ENCODE data around the gene THSD4. TPM values are rescaled to one million over a fixed set of nuclear protein-coding genes. Genes with fewer than 3 reads are reported as not detected.

Gene THSD4
- not detected for total RNA-seq

DNA sequence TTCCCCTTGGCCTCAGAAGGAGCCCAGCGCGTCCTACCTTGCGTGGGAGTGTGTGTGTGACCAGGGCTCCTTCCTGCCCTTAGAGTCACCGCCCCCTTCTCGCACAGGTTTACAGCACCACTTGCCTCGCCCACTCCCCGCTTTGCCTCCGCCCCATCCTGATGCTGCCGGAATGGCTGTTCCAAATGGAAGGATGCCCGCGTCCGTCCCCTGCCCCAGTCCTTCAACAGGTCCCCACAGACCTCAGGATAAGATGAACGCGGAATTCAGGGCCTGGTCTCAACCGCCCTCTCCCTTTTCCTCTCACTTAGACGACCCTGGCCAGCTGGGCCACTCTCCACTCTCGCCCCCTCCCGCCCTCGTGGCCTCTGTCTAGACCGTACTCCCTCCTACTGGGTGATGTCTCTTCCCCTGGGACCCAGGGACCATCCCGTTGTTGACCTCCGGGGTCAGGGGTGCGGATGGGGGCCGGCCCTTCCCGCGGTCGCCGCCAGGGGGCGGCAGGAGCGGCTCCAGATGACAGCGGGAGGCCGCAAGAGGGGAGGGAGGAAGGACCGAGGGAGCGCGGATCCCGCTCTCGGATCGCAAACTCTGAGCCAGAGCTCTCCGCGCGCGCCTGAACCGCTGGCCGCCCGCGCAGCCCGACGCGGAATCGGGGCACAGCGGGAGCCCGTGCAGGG is at the start of gene THSD4:
Gene THSD4, plus strand, starts transcription at position 585 of the 680 bp plus-strand sequence.
- ChIA-PET CTCF (interaction anchor here (1.0 to 1.5 kb wide), 2 partner anchors 323 to 326 kb away, joined by 3 to 5 read pairs; no protein-coding TSS in a partner anchor), POLR2A (interaction anchor here (0.6 kb wide), 1 partner anchor 24 kb away, joined by 3 read pairs; no protein-coding TSS in a partner anchor)

DNA sequence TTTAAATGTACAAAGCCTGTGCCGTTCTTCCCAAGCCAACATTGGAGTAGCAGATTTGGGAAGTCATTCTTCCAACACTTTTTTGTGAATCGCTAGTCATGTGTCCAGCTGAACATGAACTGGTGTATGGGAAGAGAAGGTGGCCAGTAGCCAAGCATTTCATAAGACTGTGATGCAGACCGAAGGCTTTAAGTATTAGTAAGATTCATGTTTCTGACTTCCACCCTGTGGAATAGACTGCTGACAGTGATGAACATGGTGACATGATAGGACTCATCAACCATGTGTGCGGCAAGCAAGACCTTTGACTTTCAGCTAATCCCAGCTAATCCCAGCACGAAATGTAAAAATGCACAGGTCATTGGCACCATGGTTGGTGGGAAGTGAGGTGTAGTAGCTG is 48.3 kb upstream of the THSD4 start:
- CTCF ChIA-PET = no interaction called here

DNA sequence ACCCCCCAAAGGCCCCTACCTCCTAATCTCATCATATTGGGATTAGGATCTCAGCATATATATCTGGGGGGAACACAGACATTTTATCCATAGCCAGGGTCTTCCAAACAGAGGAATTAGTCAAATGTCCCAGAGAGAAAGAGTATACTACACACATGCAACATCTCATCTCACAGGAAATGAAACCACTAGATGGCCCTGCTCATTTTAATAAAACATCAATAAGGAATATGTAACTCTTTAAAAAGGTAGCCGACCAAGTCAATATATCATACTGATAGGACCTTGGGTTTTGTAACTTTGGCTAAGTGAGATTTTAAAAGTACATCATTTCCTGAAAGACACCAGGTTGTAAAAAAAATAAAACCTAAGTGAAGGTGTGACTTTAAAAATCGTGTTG is 45.6 kb upstream of the THSD4 start:
- CTCF ChIA-PET = no interaction called here
- POLR2A ChIA-PET = no interaction called here

More for the DNA sequence above, 48.3 kb upstream of the THSD4 start:
- POLR2A ChIA-PET = no interaction called here

DNA sequence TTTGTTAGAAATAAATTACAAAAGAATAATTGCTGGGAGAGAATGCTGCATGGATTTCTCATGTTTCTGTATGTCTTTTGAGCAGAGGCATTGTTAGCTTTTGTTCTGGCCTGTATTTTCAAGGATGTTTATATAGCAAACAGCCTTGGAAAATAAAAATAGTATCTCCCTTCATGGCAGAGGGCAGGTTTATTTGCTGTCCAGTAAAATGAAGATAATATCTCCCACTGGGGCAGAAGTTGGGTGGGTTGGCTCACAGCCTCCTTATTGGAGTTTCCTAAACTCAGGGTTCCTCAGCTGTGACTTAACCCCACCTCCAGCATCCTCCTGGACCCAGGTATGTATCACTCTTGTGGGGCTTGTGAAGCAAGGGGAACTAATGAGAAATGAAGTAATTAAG is 43.7 kb upstream of the THSD4 start:
- POLR2A ChIA-PET = no interaction called here
- CTCF ChIA-PET = no interaction called here

DNA sequence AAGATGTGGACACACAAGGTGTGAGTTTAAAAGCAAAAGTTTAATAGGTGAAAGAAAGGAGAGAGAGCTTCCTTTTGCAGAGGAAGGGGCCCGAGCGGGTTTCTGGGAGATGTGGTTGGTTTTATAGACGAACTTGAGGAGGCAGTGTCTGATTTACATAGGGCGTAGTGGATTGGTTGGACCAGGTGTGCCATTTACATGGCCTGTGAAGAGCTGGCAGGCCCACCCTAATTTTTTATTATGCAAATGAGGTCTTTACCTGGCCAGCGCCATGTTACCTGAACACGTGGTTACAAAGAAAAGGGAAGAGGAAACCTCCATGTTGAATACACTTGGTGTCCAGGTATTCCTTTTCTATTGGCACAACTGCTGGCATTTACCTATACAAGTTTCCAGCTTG is 42.8 kb upstream of the THSD4 start:
- ChIA-PET CTCF (no interaction called here), POLR2A (no interaction called here)

GRCh38 chr15:71078506-71079207 is 36.6 kb upstream of the THSD4 start:
- CTCF ChIA-PET = no interaction called here
- POLR2A ChIA-PET = no interaction called here

GRCh38 chr15:71079208-71080044 is 35.8 kb upstream of the THSD4 start:
- CTCF ChIA-PET = no interaction called here
- POLR2A ChIA-PET = no interaction called here

GRCh38 chr15:71080166-71080565 is 35.1 kb upstream of the THSD4 start:
- ChIA-PET CTCF (no interaction called here), POLR2A (no interaction called here)

DNA sequence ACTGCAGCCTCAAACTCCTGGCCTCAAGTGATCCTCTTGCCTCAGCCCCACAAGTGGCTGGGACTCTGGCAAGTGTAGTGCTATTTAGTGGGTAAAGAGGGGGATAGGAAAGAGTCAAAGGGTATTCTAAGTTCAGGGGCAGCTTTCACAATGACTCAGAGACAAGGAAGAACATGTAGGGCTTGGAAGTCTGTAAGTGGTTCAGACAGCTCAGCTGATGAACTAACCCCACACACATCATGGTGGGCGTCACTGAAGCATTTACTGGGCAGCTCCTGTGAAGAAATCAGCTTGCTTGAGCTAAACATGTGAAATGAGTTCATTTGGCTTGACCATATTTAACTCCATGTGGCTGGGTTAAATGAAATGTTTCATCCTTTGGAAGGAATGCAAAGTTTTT is 34.6 kb upstream of the THSD4 start:
- ChIA-PET CTCF (no interaction called here), POLR2A (no interaction called here)

DNA sequence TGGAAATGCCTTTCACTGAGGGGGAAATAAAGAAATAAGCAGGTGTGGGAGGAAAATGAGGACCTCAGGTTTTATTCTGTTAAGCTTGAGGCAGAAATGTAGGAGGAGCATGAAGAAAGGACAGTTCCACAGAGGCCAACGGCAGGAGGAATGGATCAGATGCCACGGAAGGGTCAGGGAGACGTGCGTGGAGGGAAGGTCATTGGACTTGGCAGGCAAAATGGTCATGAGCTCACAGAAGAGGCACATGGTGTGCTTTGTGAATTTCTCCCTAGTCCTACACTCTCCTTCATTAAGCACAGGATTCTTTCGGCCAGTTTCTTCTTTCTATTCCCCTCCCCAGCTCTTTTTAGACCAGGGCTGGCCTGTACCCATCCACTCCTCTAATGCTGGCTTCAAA is 32.5 kb upstream of the THSD4 start:
- CTCF ChIA-PET = no interaction called here
- POLR2A ChIA-PET = no interaction called here

DNA sequence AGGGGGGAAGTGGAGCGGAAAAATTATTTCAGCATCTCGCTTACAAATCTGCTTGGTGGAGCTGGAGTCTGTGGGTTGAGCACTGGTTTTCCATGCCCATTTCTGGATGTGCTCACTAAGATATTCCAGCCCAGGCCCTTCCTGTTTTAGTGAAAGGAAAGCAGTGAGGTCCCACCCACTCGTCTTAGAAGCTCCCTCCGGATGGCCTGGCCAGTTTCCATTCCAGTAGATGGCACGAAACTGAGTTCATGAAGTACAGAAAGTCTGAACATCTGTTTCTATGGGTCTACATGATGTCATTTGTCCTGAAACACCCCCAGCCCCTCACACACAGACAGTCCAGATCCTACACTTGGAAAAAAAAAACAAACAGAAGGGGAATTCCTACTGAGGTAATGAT is 31.9 kb upstream of the THSD4 start:
- CTCF ChIA-PET = no interaction called here
- POLR2A ChIA-PET = no interaction called here

GRCh38 chr15:71084264-71084663 is 31.0 kb upstream of the THSD4 start:
- CTCF ChIA-PET = no interaction called here
- POLR2A ChIA-PET = no interaction called here

DNA sequence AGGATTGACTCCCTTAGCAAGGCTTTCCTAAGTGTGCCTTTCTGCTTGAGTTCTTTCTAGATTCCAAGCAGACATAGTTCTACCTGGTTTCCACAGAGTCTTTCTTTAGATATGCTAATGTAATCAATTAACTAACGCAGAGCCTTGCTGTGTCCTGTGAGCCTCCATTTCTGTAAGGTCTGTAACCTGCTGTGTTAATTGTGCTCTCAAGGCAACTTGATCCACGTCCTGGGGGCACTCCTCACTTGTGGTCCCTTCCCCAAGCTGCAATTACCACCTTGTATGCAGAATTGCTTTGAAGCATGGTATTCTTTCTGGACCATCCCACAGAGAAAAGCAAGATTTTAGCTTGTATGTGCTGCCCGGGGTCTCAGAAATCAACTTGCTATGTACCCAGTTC is 29.5 kb upstream of the THSD4 start:
- ChIA-PET CTCF (no interaction called here), POLR2A (no interaction called here)

DNA sequence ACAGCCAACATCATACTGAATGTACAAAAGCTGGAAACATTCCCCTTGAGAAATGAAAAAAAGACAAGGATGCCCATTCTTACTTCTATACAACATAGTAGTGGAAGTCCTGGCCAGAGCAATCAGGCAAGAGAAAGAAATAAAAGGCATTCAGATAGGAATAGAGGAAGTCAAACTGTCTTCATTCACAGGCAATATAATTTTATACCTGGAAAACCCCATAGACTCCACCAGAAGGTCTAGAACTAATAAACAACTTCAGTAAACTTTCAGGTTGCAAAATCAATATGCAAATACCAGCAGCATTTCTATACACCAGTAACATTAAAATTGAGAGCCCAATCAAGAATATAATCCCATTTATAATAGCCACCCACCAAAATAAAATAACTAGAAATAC is 27.1 kb upstream of the THSD4 start:
- POLR2A ChIA-PET = no interaction called here
- CTCF ChIA-PET = no interaction called here

DNA sequence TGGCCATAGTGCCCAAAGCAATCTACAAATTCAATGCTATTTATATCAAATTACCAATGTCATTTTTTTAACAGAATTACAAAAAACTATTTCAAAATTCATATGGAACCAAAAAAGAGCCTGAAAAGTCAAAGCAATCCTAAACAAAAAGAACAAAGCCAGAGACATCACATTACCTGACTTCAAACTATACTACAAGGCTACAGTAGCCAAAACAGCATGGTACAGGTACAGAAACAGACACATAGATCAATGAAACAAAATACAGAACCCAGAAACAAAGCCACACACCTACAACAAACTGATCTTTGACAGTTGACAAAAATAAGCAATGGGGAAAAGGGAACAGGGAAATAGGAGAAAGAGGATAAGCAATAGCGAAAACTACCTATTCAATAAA is 26.6 kb upstream of the THSD4 start:
- POLR2A ChIA-PET = no interaction called here
- CTCF ChIA-PET = no interaction called here

- CTCF ChIA-PET = no interaction called here
- POLR2A ChIA-PET = no interaction called here
Observed at GRCh38 chr15:71089801-71090200, 25.5 kb upstream of the THSD4 start.

GRCh38 chr15:71091601-71092000 is 23.7 kb upstream of the THSD4 start:
- ChIA-PET POLR2A (interaction anchor here (0.6 kb wide), 1 partner anchor 23 kb away, joined by 3 read pairs; the partner anchor contains the start of gene THSD4), CTCF (no interaction called here)

DNA sequence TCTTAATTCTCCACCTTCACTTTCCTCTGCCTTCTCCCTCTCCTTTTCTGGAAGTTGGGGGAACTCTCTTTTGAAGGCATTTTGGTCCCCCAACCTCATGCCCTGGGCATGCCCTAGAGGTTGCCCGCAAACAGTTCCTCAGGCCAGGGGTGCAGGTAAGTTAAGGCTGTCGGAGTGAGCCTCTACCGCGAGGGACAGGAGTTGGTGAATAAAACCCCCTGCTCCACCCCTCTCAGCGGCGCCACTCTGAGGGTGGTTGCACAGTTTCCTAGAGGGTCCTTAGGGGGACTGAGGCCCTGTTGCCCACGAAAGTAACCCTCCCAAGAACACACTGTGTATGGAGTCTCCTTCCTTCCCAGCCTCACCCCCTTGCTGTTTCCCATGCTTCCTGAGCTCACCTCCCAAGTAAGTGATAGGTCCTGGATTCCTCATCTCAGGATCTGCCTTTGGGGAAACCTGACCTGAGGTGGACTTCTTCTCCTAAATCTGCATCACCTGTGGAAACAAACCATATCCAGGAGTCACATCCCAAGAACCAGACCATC is 23.1 kb upstream of the THSD4 start:
- POLR2A ChIA-PET = no interaction called here
- CTCF ChIA-PET = no interaction called here

GRCh38 chr15:71093054-71094024 is 21.9 kb upstream of the THSD4 start:
- POLR2A ChIA-PET = no interaction called here
- CTCF ChIA-PET = no interaction called here

- POLR2A ChIA-PET = no interaction called here
- CTCF ChIA-PET = no interaction called here
Observed at GRCh38 chr15:71094137-71094536, 21.1 kb upstream of the THSD4 start.

All from activated CD8-positive, alpha-beta memory T cell treated with anti-CD3 and anti-CD28 coated beads for 36 hours (primary cell).